HG03520 (cell line): ENCODE data around the gene LILRB2.
"Not testable (repeated sequence)": the region's sequence is repeated elsewhere in the genome, so short reads cannot be mapped to it uniquely, and the experiment has no call there.

ENCODE experiments used
- ATAC-seq: cut with Tn5 transposase; IDR thresholded peaks from one replicate; pipeline ENCODE4 v1.9.1; 2021; ENCODE audit warnings: mild to moderate bottlenecking, moderate library complexity; ENCODE audit not compliant: unreplicated experiment

LILRB2 gene

DNA sequence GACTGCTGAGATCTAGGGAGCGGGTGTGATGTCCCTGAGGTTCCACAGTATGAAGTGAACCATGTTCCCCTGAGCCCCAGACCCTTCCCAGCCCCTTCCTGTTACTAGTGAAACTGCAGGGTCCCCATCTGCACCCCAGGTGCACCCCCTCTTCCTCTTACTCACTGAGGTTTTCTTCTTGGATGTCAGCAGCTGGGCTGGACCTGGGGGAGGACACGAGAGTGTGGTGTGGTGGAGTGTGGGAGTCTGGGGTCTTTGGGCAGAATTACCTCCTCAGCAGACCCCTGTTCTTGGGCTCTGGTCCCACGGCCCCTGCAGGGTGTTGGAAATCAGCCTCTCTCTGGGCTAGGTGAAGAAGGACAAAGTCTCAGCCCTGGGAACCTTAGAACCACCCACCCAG, 35.0 kb downstream of the LILRB2 start:
- ATAC-seq, result no peak

DNA sequence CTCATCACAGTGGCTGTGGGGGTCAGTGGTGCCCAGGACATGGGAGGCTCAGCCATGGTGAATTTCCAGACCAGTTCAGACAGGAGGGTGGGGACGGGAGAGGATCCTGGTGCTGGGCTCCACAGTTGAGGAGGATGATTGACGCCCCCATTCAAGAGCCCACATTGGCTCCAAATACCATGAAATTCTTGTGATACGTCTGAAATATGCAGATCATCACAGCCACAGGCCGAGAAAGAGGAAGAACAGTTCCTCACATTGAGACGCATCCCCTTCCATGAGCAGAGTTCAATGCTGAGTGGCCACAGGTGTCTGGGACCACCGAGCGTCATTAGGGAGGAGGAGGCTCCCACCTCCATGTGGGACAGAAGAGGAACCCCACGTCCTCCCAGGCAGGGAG, 37.1 kb downstream of the LILRB2 start:
- not testable (repeated sequence) for ATAC-seq

DNA sequence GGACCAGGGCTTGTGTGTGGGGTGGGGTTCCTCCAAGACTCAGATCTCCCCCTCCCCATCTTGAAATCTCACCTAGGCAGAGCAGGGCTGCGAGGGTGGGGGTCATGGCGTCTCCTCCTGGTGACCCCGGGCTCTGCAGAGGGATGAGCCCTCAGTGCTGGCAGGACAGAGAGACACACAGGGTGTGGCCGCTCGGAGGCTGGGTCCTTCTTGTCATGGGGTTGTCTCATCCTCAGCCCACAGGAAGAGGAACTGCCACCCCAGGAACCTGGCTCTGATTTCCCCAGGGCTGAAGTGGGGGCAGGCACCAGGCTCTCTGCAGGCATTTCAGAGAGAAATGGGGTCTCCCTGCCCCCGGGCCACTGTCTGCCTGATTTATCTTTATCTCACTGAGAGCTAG, 38.3 kb downstream of the LILRB2 start, which contains the start of gene LILRA6:
Gene LILRA6 (minus strand): TSS at position 145 of the 400 bp plus-strand sequence.
- ATAC-seq, result not testable (repeated sequence)

DNA sequence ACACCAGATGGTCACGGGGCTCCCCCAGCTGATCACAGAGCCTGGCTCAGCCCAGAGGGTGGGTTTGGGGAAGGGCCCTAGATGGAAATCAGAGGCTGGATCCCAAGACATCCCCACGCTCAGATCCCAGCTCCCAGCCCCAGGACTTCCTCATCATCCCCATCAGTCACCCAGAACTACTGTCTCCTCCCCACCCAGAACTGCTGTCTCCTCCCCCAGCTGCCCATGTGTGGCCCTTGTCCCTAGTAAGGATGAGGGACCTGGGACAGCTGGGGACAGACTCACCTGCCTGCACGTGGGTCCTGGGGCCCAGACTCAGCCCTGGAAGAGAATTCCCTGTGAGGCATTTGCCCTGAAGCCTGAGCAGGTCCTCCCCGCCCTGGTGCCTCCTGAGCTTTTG, 38.7 kb downstream of the LILRB2 start:
- ATAC-seq, result not testable (repeated sequence)

DNA sequence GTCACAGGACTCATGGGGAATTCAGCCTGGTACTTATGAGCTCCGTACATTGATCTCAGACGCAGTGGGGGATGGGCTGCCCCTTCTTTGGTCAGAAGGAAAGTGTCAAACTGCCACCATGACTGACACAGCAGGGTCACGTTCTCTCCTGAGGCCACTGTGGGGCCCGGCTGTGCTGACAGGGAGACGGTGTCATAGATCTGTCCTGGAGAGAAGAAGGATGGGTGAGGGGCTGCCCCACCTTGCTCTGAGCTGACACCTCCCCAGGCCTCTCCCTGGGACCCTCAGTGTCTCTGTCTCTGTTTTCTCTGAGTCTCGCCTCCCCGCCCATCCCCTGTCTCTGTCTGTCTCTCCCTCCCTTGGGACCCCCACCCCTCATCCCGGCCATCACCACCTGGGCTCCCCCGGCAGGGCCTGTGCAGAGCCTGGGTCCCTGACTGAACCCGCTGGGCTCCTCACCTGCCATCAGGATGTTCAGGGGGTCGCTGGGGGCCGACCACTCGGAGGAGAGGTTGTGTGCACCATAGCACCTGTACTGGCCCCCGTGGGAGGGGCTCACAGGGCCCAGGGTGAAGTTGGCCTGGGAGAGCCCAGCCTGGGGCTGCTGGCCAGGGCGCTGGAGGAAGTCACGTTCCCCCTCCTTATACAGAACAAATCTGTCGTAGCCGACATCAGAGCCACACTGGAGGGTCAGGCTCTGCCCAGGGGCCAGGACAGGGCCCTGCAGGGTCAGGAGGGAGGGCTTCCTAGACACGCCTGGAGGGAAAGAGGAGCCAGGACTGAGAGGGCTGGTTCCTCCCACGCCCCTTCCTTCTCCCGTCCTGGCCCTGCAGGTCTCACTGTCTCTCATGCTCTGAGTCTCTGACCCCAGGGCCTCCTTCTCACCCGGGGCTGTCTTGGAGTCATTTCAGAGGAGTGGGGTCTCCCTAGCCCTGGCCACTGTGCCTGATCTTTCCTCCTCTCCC, 40.3 kb downstream of the LILRB2 start:
- ATAC-seq, result not testable (repeated sequence)

DNA sequence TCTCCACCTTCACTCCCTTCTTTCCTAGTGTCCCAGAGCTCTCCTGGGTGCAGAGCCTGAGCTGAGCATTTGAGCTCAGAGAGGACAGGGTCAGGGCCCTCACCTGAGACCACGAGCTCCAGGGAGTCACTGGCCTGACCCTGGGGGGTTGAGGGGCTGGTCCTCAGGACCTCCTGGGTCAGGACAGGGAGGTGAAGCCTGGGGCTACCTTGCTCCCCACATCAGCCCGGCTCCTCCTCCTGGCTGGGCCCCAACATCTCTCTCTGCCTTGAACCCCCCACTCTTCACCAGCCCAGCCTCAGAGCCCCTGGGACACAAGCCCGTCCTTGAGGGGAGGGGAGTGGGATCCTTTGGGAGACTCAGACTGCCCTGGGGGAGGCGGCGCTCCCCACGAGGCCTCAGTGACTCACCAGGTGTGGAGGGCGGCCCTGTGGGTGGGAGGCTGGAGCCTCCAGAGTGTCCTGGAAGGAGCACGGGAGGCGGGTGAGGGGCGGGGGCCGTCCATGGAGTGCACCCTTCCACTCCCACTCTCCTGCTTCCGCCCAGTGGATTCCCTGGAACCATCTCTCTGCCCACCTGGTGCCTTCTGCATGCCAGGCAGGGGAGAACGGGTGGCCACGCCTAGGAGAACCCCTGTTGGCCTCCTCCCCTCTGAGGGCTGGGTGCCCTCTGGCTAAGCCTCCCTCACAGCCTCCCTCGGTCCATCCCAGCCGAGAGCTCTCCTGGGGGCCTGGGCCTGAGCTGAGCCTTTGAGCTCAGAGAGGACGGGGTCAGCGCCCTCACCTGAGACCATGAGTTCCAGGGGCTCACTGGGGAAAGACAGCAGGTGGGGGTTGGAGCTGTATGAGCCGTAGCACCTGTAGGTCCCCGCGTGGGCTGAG, 41.2 kb downstream of the LILRB2 start:
- not testable (repeated sequence) for ATAC-seq

DNA sequence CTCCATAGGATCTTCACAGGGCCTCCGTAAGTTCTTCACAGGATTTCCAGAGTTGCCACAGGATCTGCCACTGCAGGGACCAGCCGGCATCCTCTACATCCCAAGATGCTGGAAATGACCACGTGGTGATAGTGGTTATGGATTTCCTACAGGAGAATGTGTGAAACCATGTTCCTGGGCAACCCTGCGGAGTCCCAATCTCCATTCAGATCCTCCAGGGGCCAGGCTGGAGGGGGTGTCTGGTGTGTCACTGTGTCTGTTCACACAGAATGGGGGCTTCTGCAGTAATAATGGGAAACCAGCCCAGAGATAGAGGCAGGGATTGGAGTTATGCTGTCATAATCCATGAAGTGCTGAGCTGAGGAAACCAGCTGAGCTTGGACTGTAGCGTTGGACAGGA, 47.0 kb downstream of the LILRB2 start:
- no peak for ATAC-seq

DNA sequence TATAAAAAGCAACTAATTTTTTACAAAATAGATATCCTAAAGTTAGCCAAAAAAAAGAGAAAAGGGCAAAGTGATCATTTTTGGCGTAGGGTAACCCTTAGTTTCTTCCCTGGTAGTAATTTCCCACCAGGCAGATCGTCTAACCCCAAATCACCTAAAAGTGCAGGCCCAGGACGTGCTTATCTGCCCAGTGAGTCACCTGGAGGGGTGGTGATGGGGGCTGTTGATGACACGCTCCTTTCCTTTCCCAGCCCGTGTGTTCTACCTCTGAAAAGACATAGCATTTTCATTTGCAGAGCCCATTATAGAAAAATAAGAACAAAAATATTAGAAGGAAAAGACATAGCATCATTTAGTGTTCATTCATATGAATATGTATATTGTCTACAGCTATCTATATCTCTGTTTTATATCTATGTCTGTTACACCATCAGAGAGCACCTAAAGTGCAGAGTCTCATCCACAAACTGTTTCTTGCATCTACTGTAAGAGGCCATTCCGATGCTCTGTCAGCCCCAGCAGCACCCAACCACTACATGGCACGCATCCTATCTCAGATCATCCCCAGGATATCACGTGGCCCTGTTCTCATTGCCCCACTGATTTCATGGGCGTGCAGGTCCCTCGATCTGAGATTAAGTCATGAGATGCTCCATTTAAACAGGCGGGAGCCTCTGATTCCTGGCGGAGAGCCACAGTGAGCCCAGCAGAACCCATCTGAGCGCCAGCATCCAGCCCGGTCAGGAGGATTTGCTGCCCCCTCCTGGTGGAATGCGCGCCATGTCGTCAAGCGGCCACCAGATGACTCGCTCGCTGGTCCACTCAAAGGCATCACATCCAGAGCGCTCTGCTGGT, 49.6 kb downstream of the LILRB2 start:
- ATAC-seq, result peak; percentile 58

DNA sequence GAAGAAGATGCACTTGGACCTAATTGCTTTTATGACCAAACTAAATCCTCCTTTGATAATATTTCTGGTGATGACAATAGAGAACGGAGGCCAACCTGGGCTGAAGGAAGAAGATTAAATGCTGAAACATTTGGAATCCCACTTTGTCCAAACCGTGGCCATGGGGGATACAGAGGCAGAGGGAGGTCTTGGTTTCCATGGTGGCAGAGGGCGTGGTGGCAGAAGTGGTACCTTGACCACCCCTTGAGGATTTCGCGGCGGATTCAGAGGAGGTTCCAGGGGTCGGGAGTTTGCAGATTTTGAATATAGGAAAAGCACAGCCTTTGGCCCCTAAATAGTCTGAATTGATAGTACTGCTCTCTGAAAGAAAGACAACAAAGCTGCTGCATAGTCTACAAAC, 50.9 kb downstream of the LILRB2 start:
- ATAC-seq, result no peak

DNA sequence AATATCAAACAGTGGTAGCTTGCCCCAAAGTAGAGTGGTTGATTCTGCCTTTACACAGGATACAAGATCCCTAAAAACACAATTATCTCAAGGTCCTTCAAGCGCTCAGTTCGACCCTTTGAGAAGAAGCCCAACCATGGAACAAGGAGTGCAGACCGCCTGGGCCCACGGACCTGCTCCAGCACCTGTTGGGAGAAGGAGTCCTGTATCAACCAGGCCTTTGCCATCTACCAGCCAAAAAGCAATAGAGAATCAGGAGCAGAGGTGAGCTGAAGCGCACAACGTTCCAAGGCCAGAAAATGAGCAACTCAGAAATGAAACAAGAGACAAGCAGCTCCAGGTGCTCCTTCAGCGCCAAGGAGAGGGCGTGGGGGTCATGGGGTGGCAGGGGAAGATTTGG, 51.8 kb downstream of the LILRB2 start:
- ATAC-seq, result no peak

DNA sequence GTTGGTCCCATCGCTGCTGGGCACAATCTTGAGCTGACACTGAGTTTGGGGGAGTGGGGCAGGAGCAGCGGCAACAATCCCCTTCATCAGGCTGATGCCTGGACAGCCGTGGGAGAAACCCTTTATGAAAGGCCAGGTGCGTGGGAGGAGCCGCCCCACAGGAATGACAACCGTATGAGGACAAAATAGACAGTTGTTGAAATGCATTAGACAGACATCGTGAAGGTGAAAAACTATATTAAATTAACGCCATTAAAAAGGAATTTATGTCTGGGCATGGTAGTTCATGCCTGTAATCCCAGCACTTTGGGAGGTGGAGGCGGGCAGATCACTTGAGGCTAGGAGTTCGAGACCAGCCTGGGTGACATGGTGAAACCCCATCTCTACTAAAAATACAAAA, 56.3 kb downstream of the LILRB2 start:
- ATAC-seq, result not testable (repeated sequence)

DNA sequence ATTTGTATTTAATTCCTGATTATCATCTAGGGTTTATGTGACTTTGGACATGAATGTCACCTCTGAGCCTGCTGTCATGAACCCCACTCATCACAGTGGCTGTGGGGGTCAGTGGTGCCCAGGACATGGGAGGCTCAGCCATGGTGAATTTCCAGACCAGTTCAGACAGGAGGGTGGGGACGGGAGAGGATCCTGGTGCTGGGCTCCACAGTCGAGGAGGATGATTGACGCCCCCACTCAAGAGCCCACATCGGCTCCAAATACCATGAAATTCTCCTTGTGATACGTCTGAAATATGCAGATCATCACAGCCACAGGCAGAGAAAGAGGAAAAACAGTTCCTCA, 57.0 kb downstream of the LILRB2 start:
- not testable (repeated sequence) for ATAC-seq
